ENCODE data around the gene FHOD3. TPM values are rescaled to one million over a fixed set of nuclear protein-coding genes. Genes with fewer than 3 reads are reported as not detected.

The FHOD3 gene
- total RNA-seq, 1 donor, result 3.0 TPM

- no peak overlapping the region for H3K4me3 ChIP-seq (ENCODE audit: low read depth, low read length)
- no peak for DNase-seq (ENCODE audit: low read depth)
- TF ChIP-seq CTCF (IDR thresholded peaks at IDR 0.05; ENCODE audit: insufficient read depth, low read length), result no peak
Measured at GRCh38 chr18:36638224-36638623, 340.7 kb downstream of the FHOD3 start.

GRCh38 chr18:36640021-36640952 is 342.8 kb downstream of the FHOD3 start:
- peak; percentile 27 for DNase-seq (ENCODE audit: low read depth)
- no peak for TF ChIP-seq CTCF (IDR thresholded peaks at IDR 0.05; ENCODE audit: insufficient read depth, low read length)
- H3K4me3 ChIP-seq (ENCODE audit: low read depth, low read length), result no peak overlapping the region

- no peak for TF ChIP-seq CTCF (IDR thresholded peaks at IDR 0.05; ENCODE audit: insufficient read depth, low read length)
- no peak for DNase-seq (ENCODE audit: low read depth)
- no peak overlapping the region for H3K4me3 ChIP-seq (ENCODE audit: low read depth, low read length)
Measured at GRCh38 chr18:36643061-36643460, 345.5 kb downstream of the FHOD3 start.

GRCh38 chr18:36648803-36649202 is 351.3 kb downstream of the FHOD3 start:
- H3K4me3 ChIP-seq (ENCODE audit: low read depth, low read length), result no peak overlapping the region
- DNase-seq (ENCODE audit: low read depth), result no peak
- TF ChIP-seq CTCF (IDR thresholded peaks at IDR 0.05; ENCODE audit: insufficient read depth, low read length), result no peak

GRCh38 chr18:36649205-36649604 is 351.7 kb downstream of the FHOD3 start:
- DNase-seq (ENCODE audit: low read depth), result no peak
- TF ChIP-seq CTCF (IDR thresholded peaks at IDR 0.05; ENCODE audit: insufficient read depth, low read length), result no peak
- H3K4me3 ChIP-seq (ENCODE audit: low read depth, low read length), result no peak overlapping the region

GRCh38 chr18:36650266-36650665 is 352.8 kb downstream of the FHOD3 start:
- DNase-seq (ENCODE audit: low read depth), result no peak
- H3K4me3 ChIP-seq (ENCODE audit: low read depth, low read length), result no peak overlapping the region
- no peak for TF ChIP-seq CTCF (IDR thresholded peaks at IDR 0.05; ENCODE audit: insufficient read depth, low read length)
